HG03469 (cell line): ENCODE results near the gene CAMLG.

Experiments used
- ATAC-seq: cut with Tn5 transposase; IDR thresholded peaks from one replicate; pipeline ENCODE4 v1.9.1; 2021; ENCODE audit warnings: mild to moderate bottlenecking, moderate library complexity, moderate number of reproducible peaks; ENCODE audit not compliant: unreplicated experiment

CAMLG gene

GRCh38 chr5:134777366-134777765 lies 39.0 kb downstream of the CAMLG start:
- ATAC-seq, result no peak

- no peak for ATAC-seq
Observed at GRCh38 chr5:134784241-134784920, 46.0 kb downstream of the CAMLG start.

- no peak for ATAC-seq
Observed at GRCh38 chr5:134784946-134785620, 46.7 kb downstream of the CAMLG start.

DNA sequence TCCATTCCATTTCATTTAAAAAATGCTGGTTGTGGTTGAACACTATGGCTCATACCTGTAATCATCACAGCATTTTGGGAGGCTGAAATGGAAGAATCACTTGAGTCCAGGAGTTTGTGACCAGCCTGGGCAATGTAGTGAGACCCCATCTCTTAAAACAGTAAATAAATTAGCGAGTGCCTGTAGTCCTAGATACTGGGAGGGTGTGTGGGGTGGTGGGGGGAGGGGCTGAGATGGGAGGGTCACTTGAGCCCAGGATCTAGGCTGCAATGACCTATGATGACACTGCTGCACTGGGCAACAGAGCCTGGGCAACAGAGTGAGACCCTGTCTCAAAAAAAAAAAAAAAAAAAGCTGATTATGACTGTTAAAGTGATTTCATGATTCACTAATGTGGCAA lies 49.3 kb downstream of the CAMLG start:
- ATAC-seq, result no peak

- no peak for ATAC-seq
Observed at GRCh38 chr5:134791580-134791979, 53.2 kb downstream of the CAMLG start.

DNA sequence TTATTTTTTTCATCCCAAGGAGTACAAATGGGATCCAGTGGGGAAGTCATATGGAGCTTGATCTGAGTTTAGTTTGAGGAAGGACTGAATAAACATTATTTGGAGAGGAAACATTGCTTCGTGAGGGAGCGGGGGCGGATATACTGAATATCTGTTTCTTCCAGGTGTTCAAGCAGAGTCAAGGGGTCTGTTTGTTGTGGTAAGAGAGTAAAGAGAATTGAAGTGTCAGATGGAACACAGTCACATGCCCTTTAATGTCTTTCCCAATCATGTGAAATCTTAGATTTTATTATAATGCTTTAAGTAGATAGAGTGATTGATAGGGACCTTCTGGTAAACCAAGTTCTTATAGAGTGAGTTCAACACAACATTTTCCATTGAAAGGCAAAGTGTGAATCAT lies 53.9 kb downstream of the CAMLG start:
- no peak for ATAC-seq

- ATAC-seq, result no peak
Observed at GRCh38 chr5:134793111-134793510, 54.8 kb downstream of the CAMLG start.

GRCh38 chr5:134794082-134794481 lies 55.7 kb downstream of the CAMLG start:
- no peak for ATAC-seq

GRCh38 chr5:134794819-134795218 lies 56.5 kb downstream of the CAMLG start:
- ATAC-seq, result no peak

DNA sequence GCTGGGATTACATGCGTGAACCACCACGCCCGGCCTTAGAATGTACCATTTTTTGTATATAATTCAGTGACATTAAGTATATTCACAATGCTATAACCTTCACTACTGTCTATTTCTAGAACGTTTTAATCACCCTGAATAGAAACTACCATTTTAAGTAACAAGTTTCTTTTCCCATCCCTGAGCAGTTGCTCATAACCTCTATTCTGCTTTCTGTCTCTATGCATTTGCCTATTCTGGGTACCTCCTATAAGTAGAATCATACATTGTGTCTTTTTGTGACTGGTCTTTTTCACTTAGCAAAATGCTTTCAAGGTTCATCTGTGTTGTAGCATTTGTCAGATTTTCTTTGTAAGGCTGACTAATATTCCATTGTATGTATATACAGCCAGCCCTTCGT lies 60.1 kb downstream of the CAMLG start:
- no peak for ATAC-seq
